ENCODE data around the gene ATXN2.

GRCh38 chr12:111417290-111417689 lies 181.8 kb downstream of the ATXN2 start:
- TF ChIP-seq, protein P1, sequence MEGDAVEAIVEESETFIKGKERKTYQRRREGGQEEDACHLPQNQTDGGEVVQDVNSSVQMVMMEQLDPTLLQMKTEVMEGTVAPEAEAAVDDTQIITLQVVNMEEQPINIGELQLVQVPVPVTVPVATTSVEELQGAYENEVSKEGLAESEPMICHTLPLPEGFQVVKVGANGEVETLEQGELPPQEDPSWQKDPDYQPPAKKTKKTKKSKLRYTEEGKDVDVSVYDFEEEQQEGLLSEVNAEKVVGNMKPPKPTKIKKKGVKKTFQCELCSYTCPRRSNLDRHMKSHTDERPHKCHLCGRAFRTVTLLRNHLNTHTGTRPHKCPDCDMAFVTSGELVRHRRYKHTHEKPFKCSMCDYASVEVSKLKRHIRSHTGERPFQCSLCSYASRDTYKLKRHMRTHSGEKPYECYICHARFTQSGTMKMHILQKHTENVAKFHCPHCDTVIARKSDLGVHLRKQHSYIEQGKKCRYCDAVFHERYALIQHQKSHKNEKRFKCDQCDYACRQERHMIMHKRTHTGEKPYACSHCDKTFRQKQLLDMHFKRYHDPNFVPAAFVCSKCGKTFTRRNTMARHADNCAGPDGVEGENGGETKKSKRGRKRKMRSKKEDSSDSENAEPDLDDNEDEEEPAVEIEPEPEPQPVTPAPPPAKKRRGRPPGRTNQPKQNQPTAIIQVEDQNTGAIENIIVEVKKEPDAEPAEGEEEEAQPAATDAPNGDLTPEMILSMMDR (IDR thresholded peaks at IDR 0.05): no peak
- no peak for TF ChIP-seq POLR2A (IDR thresholded peaks at IDR 0.05)
